ENCODE data around the gene MRPS12.

GRCh38 chr19:38942471-38943181, 11.9 kb downstream of the MRPS12 start:
- no peak for TF ChIP-seq REST (IDR thresholded peaks at IDR 0.05)
- no peak for TF ChIP-seq CTCF (IDR thresholded peaks at IDR 0.05)
- TF ChIP-seq KDM1A (IDR thresholded peaks at IDR 0.05; ENCODE audit: low read depth), result no peak
- no peak for TF ChIP-seq HDAC2 (IDR thresholded peaks at IDR 0.05)
- TF ChIP-seq SREBF2 (IDR thresholded peaks at IDR 0.05), result no peak
- TF ChIP-seq CEBPB (IDR thresholded peaks at IDR 0.05), result no peak
- no peak for TF ChIP-seq ZC3H11A (IDR thresholded peaks at IDR 0.05)
- TF ChIP-seq NFE2L2 (conservative IDR thresholded peaks at IDR 0.05; ENCODE audit: low read length), result no peak
- TF ChIP-seq MAX (IDR thresholded peaks at IDR 0.05), result no peak
- TF ChIP-seq SMC3 (IDR thresholded peaks at IDR 0.05), result no peak
- TF ChIP-seq JUNB (IDR thresholded peaks at IDR 0.05), result no peak
